Measurements from ENCODE around the gene GMDS. TPM values are rescaled to one million over a fixed set of nuclear protein-coding genes. Genes with fewer than 3 reads are reported as not detected.

The GMDS gene
- total and polyA plus RNA-seq, 2 of the 4 experiments (the other 2 are of a cell fraction): 7.3 to 21.9 TPM

DNA sequence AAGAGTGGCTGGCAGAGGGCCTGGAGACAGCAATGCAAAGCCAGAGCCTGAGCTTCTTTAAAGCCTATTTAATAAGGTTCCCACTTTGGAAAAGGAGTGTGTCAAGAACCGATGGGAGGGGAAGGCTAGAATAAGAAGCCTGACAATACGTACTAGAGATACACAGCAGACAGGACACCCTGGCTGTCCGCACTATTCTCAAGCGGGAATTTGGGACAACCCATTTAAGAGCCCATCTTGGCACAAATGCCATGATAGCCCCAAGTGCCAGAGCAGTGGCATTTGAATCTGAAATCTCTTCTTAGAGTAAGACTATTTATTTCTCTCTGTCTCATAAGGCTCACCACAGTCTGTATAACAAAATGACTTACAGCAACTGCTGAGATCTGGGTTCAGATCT, 3.1 kb downstream of the GMDS start:
- in situ Hi-C loops (cut with MboI; ENCODE audit: low sequenced_read_pairs) (no loop called here), dilution Hi-C loops (cut with HindIII; ENCODE audit: low sequenced_read_pairs, unreplicated experiment) (no loop called here), intact Hi-C loops (cut with micrococcal nuclease) (loop anchor here (5.0 kb wide), 1 partner anchor 640 kb away; no protein-coding TSS in a partner anchor)
- WGBS, 2 experiments (ENCODE audit: extremely low coverage in 2 of 2, insufficient read length in 1 of 2): 100% methylated on average over 3 of the region's 4 CpGs; no CpG with 5 or more reads in 1 of the 2 experiments
- Histone ChIP-seq H3K36me3 (ENCODE audit: control insufficient read depth, insufficient read depth, low read length) (no peaks in the 10 kb centered on the region), H3K9me1 (ENCODE audit: insufficient read depth, low read length) (0 out of 2 replicates have a peak, but pooled peaks cover 3% of the 10 kb centered on the region), H3K4me1 (ENCODE audit: control insufficient read depth, insufficient read depth, low read length) (peaks cover 7% of the 10 kb centered on the region), H3K14ac (replicated peaks; ENCODE audit: low read depth, low read length) (no peak overlapping the region), H4K8ac (ENCODE audit: low read depth in 2 of 2, low read length in 2 of 2) (no peak overlapping the region), H2BK120ac (ENCODE audit: low read depth, low read length) (no peak overlapping the region), H3K79me1 (ENCODE audit: low read depth in 1 of 2, low read length in 2 of 2) (peaks cover 39 to 40% of the 10 kb centered on the region in 2 experiments), H4K5ac (ENCODE audit: low read depth, low read length) (no peak overlapping the region), H2AFZ (replicated peaks; ENCODE audit: low read length, poor library complexity) (no peak overlapping the region), H3K23ac (ENCODE audit: low read depth, low read length) (no peak overlapping the region), H2AK5ac (ENCODE audit: low read depth, low read length) (no peak overlapping the region), H3K56ac (ENCODE audit: extremely low read depth, insufficient read depth, low read length) (no peak overlapping the region), H4K91ac (ENCODE audit: insufficient read depth, low read depth, low read length) (no peak overlapping the region), H3K27ac (ENCODE audit: insufficient read depth, low read length) (no peak overlapping the region), H3K9ac (ENCODE audit: low read depth, low read length) (no peak overlapping the region), H2AK9ac (replicated peaks; ENCODE audit: low read depth, low read length, poor library complexity) (no peak overlapping the region), H3K4me3 (ENCODE audit: insufficient read depth, low read depth, low read length) (no peak overlapping the region), H3K4ac (ENCODE audit: low read depth, low read length) (no peak overlapping the region), H3K4me2 (ENCODE audit: low read depth, low read length) (no peak overlapping the region), H2BK5ac (ENCODE audit: low read depth, low read length, poor library complexity, severe bottlenecking) (no peak overlapping the region), H2BK15ac (ENCODE audit: low read depth, low read length) (no peak overlapping the region), H3K9me3 (ENCODE audit: control insufficient read depth, insufficient read depth, low read length) (no peaks in the 10 kb centered on the region), H2BK20ac (ENCODE audit: low read depth, low read length) (no peak overlapping the region), H3K18ac (ENCODE audit: low read depth, low read length) (no peak overlapping the region), H3K27me3 (ENCODE audit: control insufficient read depth, insufficient read depth, low read length) (no peaks in the 10 kb centered on the region), H4K20me1 (ENCODE audit: insufficient read depth, low read length) (no peaks in the 10 kb centered on the region)
- no TSS peak for BruUV-seq (replicated peaks)
- ATAC-seq (ENCODE audit: low read depth): no peak
- POLR2A ChIA-PET (ENCODE audit: unreplicated experiment): no interaction called here
- CTCF ChIA-PET: no interaction called here
- no peak for TF ChIP-seq SMC3 (IDR thresholded peaks at IDR 0.05; ENCODE audit: low read depth, low read length)
- DNase-seq: no peak
